HepG2 (cell line): ENCODE results near the gene TPPP3. TPM values are rescaled to one million over a fixed set of nuclear protein-coding genes. Genes with fewer than 3 reads are reported as not detected.

ENCODE experiments used
- ARHGAP35 ChIP-seq: sonication (generic); formaldehyde crosslinking; IDR thresholded peaks from 2 replicates; pipeline ENCODE4 v1.9.0; 2022; ENCODE audit warnings: mild to moderate bottlenecking, inconsistent platforms, moderate library complexity, missing genetic modification reagents, borderline replicate concordance
- CCDC6 ChIP-seq: sonication (generic); formaldehyde crosslinking; IDR thresholded peaks from 2 replicates; pipeline ENCODE4 v1.8.1; 2022; ENCODE audit warnings: mild to moderate bottlenecking, missing genetic modification reagents, moderate library complexity
- E2F2 ChIP-seq: sonication (generic); formaldehyde crosslinking; IDR thresholded peaks from 2 replicates; pipeline ENCODE4 v1.4.0; 2020; ENCODE audit warnings: missing genetic modification reagents, borderline replicate concordance
- ETV6 ChIP-seq: sonication (generic); formaldehyde crosslinking; conservative IDR thresholded peaks from 2 replicates; pipeline ENCODE4 v1.4.0; 2020; ENCODE audit warnings: missing genetic modification reagents
- GATAD1 ChIP-seq: IDR thresholded peaks from 2 replicates; pipeline ENCODE4 v1.6.1; 2016; ENCODE audit warnings: missing genetic modification reagents, missing compliant biosample characterization
- HNF1A ChIP-seq, 2 experiments: sonication (generic) in 1 of 2; formaldehyde crosslinking in 1 of 2; IDR thresholded peaks; 2 replicates each; pipeline versions ENCODE4 v1.4.0 to v1.6.1; 2016 to 2020; ENCODE audit warnings: borderline replicate concordance in 1 of 2, low read depth in 1 of 2, mild to moderate bottlenecking in 1 of 2, missing genetic modification reagents in 1 of 2
- NFKB2 ChIP-seq: sonication (generic); formaldehyde crosslinking; IDR thresholded peaks from 2 replicates; pipeline ENCODE4 v1.4.0; 2020; ENCODE audit warnings: missing genetic modification reagents, borderline replicate concordance
- NKX3-1 ChIP-seq: sonication (generic); formaldehyde crosslinking; IDR thresholded peaks from 2 replicates; pipeline ENCODE4 v1.5.0; 2020; ENCODE audit warnings: missing genetic modification reagents
- REPIN1 ChIP-seq: sonication (generic); formaldehyde crosslinking; IDR thresholded peaks from 2 replicates; pipeline ENCODE4 v1.8.0; 2022; ENCODE audit warnings: missing genetic modification reagents, low read depth, mild to moderate bottlenecking, borderline replicate concordance
- SOX13 ChIP-seq, 3 experiments: fragments of 450-650 bp in 1 of 3; sonication (generic) in 1 of 3; formaldehyde crosslinking in 1 of 3; IDR thresholded peaks in 2 of 3; conservative IDR thresholded peaks in 1 of 3; 2 replicates each; pipeline versions ENCODE4 v1.5.0 to v1.6.1; 2016 to 2020; ENCODE audit warnings: antibody characterized with exemption in 1 of 3, mild to moderate bottlenecking in 1 of 3, missing compliant biosample characterization in 1 of 3, missing genetic modification reagents in 1 of 3, moderate library complexity in 1 of 3
- ZBTB38 ChIP-seq: sonication (generic); formaldehyde crosslinking; IDR thresholded peaks from 2 replicates; pipeline ENCODE4 v1.5.1; 2020; ENCODE audit warnings: mild to moderate bottlenecking, missing genetic modification reagents
- ZNF230 ChIP-seq: sonication (generic); formaldehyde crosslinking; IDR thresholded peaks from 2 replicates; pipeline ENCODE4 v1.4.0; 2020; ENCODE audit warnings: mild to moderate bottlenecking, missing genetic modification reagents
- ZNF552 ChIP-seq: sonication (generic); formaldehyde crosslinking; IDR thresholded peaks from 2 replicates; pipeline ENCODE4 v1.9.0; 2022; ENCODE audit warnings: missing genetic modification reagents, mild to moderate bottlenecking, borderline replicate concordance
- ZNF879 ChIP-seq: sonication (generic); formaldehyde crosslinking; IDR thresholded peaks from 2 replicates; pipeline ENCODE4 v1.8.1; 2023; ENCODE audit warnings: missing genetic modification reagents
- polyA plus RNA-seq, 8 experiments: library from polyadenylated mRNA; depleted of rRNA in 3 of 8; stranded (reverse) in 7 of 8; unstranded in 1 of 8; fragments of >200 nt; fragmentation: Illumina TruSeq in 4 of 8; extraction: Trizol in 4 of 8; gene quantifications; 2 replicates each; pipeline versions ENCODE4 v1.2.1 to v1.2.3, GENCODE V29; 2011 to 2016; ENCODE audit warnings: low read depth in 4 of 8, missing spikeins in 1 of 8, mixed read lengths in 1 of 8; ENCODE audit not compliant: insufficient read depth in 1 of 8
- total RNA-seq, 5 experiments: library from RNA; depleted of rRNA; stranded (reverse); fragments of >200 nt; fragmentation: Illumina TruSeq; extraction: Trizol; gene quantifications; 2 replicates each; pipeline ENCODE4 v1.2.3, GENCODE V29; 2016; ENCODE audit warnings: low read depth in 1 of 5
- TF ChIP-seq, protein P1 (sequence below): sonication (generic); formaldehyde crosslinking; IDR thresholded peaks from 2 replicates; pipeline ENCODE4 v1.4.0; 2020; ENCODE audit warnings: missing genetic modification reagents, borderline replicate concordance

Gene TPPP3
- total and polyA plus RNA-seq, 2 of the 13 experiments (the other 11 are each of a cell fraction or from before 2014, with no cell fraction given) = 0.16 to 0.44 TPM

DNA sequence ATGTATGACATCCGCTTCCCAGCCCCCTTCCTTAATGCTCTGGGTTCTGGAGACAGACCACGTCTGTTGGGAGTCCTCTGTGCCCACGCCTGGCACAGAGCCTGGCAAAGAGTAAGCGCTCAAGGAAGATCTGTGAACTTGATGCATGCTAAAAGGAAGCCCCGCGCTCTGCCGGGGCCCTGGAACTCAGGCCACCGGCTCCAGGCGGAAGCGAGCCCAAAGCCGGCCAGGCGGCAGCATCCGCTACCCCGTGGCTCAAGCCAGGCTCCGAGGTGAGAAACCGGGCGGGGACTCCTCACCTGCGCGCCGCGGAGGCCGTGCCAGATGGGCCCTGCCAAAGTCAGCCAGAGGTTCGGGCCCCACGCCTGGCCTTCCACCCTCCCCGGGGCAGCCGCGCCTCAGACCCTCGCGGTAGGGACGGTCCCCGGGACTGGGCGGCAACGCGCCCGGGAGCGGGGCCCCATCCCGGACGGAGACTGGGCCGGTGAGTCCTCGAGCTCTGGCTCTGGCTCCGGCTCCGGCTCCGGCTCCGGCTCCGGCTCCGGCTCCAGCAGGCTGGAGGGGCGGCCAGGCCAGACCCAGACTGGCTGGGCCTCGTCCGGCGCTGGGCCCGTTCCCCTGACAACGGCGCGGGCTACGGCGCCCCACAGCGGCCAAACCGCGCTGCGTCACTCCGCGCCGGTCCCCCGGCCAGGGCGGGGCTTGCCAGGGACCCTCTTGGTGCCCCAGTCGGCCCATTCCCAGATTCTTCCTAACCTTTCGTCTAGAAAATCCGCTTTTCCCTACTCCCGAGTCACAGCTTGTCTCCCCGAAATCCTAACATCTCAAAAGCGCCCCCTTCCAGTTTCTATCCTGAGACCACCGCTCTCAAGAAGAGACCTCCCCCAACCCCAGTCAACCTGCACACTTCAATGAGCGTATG lies 22.8 kb upstream of the TPPP3 start, which contains the start of gene ZDHHC1 (continued):
- TF ChIP-seq, protein P1, sequence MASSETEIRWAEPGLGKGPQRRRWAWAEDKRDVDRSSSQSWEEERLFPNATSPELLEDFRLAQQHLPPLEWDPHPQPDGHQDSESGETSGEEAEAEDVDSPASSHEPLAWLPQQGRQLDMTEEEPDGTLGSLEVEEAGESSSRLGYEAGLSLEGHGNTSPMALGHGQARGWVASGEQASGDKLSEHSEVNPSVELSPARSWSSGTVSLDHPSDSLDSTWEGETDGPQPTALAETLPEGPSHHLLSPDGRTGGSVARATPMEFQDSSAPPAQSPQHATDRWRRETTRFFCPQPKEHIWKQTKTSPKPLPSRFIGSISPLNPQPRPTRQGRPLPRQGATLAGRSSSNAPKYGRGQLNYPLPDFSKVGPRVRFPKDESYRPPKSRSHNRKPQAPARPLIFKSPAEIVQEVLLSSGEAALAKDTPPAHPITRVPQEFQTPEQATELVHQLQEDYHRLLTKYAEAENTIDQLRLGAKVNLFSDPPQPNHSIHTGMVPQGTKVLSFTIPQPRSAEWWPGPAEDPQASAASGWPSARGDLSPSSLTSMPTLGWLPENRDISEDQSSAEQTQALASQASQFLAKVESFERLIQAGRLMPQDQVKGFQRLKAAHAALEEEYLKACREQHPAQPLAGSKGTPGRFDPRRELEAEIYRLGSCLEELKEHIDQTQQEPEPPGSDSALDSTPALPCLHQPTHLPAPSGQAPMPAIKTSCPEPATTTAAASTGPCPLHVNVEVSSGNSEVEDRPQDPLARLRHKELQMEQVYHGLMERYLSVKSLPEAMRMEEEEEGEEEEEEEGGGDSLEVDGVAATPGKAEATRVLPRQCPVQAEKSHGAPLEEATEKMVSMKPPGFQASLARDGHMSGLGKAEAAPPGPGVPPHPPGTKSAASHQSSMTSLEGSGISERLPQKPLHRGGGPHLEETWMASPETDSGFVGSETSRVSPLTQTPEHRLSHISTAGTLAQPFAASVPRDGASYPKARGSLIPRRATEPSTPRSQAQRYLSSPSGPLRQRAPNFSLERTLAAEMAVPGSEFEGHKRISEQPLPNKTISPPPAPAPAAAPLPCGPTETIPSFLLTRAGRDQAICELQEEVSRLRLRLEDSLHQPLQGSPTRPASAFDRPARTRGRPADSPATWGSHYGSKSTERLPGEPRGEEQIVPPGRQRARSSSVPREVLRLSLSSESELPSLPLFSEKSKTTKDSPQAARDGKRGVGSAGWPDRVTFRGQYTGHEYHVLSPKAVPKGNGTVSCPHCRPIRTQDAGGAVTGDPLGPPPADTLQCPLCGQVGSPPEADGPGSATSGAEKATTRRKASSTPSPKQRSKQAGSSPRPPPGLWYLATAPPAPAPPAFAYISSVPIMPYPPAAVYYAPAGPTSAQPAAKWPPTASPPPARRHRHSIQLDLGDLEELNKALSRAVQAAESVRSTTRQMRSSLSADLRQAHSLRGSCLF (CRISPR knock-in tag) = 0 out of 2 replicates have a peak, but pooled peaks have one; percentile 63
- TF ChIP-seq REPIN1 (CRISPR knock-in tag) (peak; percentile 44; the same call in 1 of the 2 replicates), GATAD1 (CRISPR knock-in tag) (peak; percentile 60; the same call in 1 of the 2 replicates), SOX13 (IDR thresholded peaks at IDR 0.05) (no peak), SOX13 (CRISPR knock-in tag; conservative IDR thresholded peaks at IDR 0.05 in 1 of 2, IDR thresholded peaks at IDR 0.05 in 1 of 2) (peak in 1 of 2 experiments; percentile 25; a peak in 2 of 4 replicates), E2F2 (CRISPR knock-in tag) (peak; percentile 71; the same call in 1 of the 2 replicates), HNF1A (IDR thresholded peaks at IDR 0.05; ENCODE audit: low read depth) (no peak), HNF1A (CRISPR knock-in tag; IDR thresholded peaks at IDR 0.05; ENCODE audit: borderline replicate concordance) (0 out of 2 replicates have a peak, but pooled peaks have one; percentile 20), ETV6 (CRISPR knock-in tag) (0 out of 2 replicates have a peak, but pooled peaks have one; percentile 47), ARHGAP35 (CRISPR knock-in tag) (0 out of 2 replicates have a peak, but pooled peaks have one; percentile 49), ZNF879 (CRISPR knock-in tag) (peak; percentile 17; the same call in 1 of the 2 replicates), CCDC6 (peak; percentile 72; the same call in 1 of the 2 replicates), ZNF552 (peak; percentile 50; the same call in 1 of the 2 replicates), NKX3-1 (peak; percentile 89), ZBTB38 (CRISPR knock-in tag) (0 out of 2 replicates have a peak, but pooled peaks have one; percentile 1), NFKB2 (peak; percentile 86; the same call in 1 of the 2 replicates), ZNF230 (CRISPR knock-in tag) (peak; percentile 65; the same call in 1 of the 2 replicates)
